Right renal pelvis (tissue), 4 donors: Measurements from ENCODE around the gene NFATC1. TPM values are rescaled to one million over a fixed set of nuclear protein-coding genes. Genes with fewer than 3 reads are reported as not detected.

Experiments
- DNase-seq, 4 donors: peaks; one replicate each; pipeline ENCODE4 v3.0.0-alpha.2; 2013; ENCODE audit warnings: low read depth in 4 of 4, low spot score in 3 of 4, missing footprints in 1 of 4
- polyA plus RNA-seq, 4 donors: library from polyadenylated mRNA; unstranded; fragments of 120-200 nt; gene quantifications; one replicate each; pipeline ENCODE4 v1.2.1, GENCODE V29; 2013; ENCODE audit not compliant: insufficient read length in 4 of 4

NFATC1 gene
- polyA plus RNA-seq, 4 donors: 6.3 to 7.9 (median 6.5) TPM

- DNase-seq: no peak
These were observed 41.0 kb downstream of the NFATC1 start for GRCh38 chr18:79436556-79437275.

- no peak for DNase-seq
These were observed 42.6 kb downstream of the NFATC1 start for GRCh38 chr18:79438089-79438897.

- DNase-seq: peak in 2 of 4 donors; percentile 32 to 46
These were observed 43.3 kb downstream of the NFATC1 start for GRCh38 chr18:79438898-79439627.

GRCh38 chr18:79439628-79440023 lies 43.9 kb downstream of the NFATC1 start:
- no peak for DNase-seq

GRCh38 chr18:79440316-79441110 lies 44.8 kb downstream of the NFATC1 start:
- DNase-seq: no peak

GRCh38 chr18:79441420-79441819 lies 45.7 kb downstream of the NFATC1 start:
- no peak for DNase-seq

GRCh38 chr18:79442508-79443221 lies 46.9 kb downstream of the NFATC1 start:
- no peak for DNase-seq

- DNase-seq: no peak
These were observed 49.5 kb downstream of the NFATC1 start for GRCh38 chr18:79445221-79445620.

- DNase-seq: no peak
These were observed 50.2 kb downstream of the NFATC1 start for GRCh38 chr18:79445696-79446561.

- no peak for DNase-seq
These were observed 51.2 kb downstream of the NFATC1 start for GRCh38 chr18:79446931-79447330.

GRCh38 chr18:79447703-79448367 lies 52.1 kb downstream of the NFATC1 start:
- no peak for DNase-seq

GRCh38 chr18:79448621-79449020 lies 52.9 kb downstream of the NFATC1 start:
- no peak for DNase-seq

- no peak for DNase-seq
These were observed 54.0 kb downstream of the NFATC1 start for GRCh38 chr18:79449551-79450288.

GRCh38 chr18:79450289-79451080 lies 54.8 kb downstream of the NFATC1 start:
- no peak for DNase-seq

- no peak for DNase-seq
These were observed 55.8 kb downstream of the NFATC1 start for GRCh38 chr18:79451237-79452125.
